Measurements from ENCODE around the gene OPRL1. TPM values are rescaled to one million over a fixed set of nuclear protein-coding genes. Genes with fewer than 3 reads are reported as not detected.
A peak's percentile ranks its signal among the peaks of the same experiment; 100 is the strongest.

The OPRL1 gene
- total RNA-seq, 4 donors from 2014 or later: 0.45 to 0.68 (median 0.52) TPM

DNA sequence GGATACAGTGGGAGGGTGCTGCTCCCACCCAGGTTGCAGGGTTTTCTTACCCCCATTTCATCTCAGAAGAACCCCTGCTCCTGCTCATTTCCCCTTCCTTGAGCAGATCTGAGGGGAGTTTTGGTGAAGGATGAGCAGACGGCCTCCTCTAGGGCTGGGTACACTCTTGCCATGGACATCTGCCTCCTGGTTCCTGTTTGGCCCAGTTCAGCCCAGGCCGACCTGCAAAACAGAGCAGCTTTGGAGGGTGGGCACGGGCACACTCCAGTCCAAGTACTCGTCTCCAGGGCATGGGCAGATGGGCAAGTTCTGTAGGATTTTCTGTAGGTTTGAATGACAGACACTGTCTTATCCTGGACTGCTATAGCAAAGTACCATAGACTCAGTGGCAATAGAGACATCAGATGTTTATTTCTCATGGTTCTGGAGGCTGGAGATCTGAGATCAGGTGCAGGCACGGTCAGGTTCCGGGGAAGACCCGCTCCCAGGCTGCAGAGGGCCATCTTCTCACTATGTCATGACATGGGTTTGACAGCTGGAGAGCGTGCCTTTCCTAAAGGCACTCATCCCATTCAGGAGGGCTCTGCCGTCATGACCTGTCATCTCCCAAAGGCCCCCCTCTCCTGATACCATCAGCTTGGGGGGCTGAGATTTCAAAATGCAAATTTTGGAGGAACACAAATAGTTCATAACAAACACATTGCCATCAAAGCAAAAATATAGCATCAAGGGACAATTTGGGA lies 21.2 kb downstream of the OPRL1 start:
- peaks cover 58% of the 10 kb centered on the region for H3K27me3 ChIP-seq
- H3K36me3 ChIP-seq: no peaks in the 10 kb centered on the region
- DNase-seq (ENCODE audit: low spot score in 2 of 2): no peak
- TF ChIP-seq, protein P1, sequence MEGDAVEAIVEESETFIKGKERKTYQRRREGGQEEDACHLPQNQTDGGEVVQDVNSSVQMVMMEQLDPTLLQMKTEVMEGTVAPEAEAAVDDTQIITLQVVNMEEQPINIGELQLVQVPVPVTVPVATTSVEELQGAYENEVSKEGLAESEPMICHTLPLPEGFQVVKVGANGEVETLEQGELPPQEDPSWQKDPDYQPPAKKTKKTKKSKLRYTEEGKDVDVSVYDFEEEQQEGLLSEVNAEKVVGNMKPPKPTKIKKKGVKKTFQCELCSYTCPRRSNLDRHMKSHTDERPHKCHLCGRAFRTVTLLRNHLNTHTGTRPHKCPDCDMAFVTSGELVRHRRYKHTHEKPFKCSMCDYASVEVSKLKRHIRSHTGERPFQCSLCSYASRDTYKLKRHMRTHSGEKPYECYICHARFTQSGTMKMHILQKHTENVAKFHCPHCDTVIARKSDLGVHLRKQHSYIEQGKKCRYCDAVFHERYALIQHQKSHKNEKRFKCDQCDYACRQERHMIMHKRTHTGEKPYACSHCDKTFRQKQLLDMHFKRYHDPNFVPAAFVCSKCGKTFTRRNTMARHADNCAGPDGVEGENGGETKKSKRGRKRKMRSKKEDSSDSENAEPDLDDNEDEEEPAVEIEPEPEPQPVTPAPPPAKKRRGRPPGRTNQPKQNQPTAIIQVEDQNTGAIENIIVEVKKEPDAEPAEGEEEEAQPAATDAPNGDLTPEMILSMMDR (IDR thresholded peaks at IDR 0.05): no peak
- no peak for TF ChIP-seq POLR2A (IDR thresholded peaks at IDR 0.05)
- TF ChIP-seq EP300 (IDR thresholded peaks at IDR 0.05): no peak
- TF ChIP-seq POLR2AphosphoS5 (IDR thresholded peaks at IDR 0.05): no peak
- H3K4me1 ChIP-seq: peaks cover 14% of the 10 kb centered on the region
- no peak overlapping the region for H3K27ac ChIP-seq
- H3K4me3 ChIP-seq: no peak overlapping the region
- no peaks in the 10 kb centered on the region for H3K9me3 ChIP-seq
- 85% methylated on average over 6 of the region's 9 CpGs for WGBS

DNA sequence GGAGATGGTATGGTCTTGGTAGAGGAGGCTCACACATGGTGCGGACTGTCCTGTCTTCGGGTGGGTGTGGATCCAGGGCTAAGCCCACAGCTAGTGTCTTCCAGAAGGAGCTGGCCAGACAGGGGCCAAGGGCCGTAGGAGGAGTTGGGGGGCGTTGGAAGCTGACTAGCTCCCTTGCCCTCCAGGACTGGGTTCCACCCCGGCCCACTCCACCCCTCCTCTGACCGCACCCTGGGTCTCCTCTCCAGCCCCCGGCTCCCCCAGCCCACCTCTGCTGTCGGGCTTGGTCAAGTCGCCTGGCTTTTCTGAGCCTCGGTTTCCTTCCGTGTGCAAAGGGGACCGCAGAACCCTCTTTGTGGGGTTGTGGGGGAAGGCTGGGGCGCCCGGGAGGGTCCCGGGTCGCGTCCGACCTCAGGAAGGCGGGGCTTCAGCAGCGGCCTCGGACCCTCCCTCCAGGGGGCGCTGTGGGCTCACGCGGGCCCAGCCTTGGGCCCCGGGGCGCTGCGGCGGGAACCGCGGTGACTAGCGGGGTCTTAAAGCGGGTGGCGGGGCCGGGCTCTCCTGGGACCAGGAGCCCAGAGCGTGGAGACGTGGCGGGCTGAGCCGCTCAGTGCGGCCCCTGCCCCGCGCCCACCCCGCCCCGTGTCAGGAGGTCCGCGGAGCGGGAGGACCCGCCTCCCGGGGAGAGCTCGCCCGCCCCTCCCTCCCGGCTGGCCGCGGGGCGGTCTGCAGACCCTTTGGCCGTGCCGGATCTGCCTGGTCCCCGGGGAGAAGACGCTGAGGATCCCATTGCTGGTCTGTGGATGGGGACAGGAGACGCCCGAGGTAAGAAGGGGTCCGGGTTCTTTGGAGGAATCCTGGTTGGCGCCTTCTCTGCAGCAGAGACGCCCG lies 22.1 kb downstream of the OPRL1 start:
- Histone ChIP-seq H3K27ac (no peak overlapping the region), H3K9me3 (no peaks in the 10 kb centered on the region), H3K4me1 (peaks cover 14% of the 10 kb centered on the region), H3K4me3 (peak overlapping the region; percentile 46), H3K27me3 (peaks cover 67% of the 10 kb centered on the region), H3K36me3 (no peaks in the 10 kb centered on the region)
- TF ChIP-seq, protein P1 (IDR thresholded peaks at IDR 0.05): peak; percentile 6 to 76
- no peak for TF ChIP-seq EP300 (IDR thresholded peaks at IDR 0.05)
- 52% methylated on average over 7 of the region's 64 CpGs for WGBS
- DNase-seq (ENCODE audit: low spot score in 2 of 2): no peak

DNA sequence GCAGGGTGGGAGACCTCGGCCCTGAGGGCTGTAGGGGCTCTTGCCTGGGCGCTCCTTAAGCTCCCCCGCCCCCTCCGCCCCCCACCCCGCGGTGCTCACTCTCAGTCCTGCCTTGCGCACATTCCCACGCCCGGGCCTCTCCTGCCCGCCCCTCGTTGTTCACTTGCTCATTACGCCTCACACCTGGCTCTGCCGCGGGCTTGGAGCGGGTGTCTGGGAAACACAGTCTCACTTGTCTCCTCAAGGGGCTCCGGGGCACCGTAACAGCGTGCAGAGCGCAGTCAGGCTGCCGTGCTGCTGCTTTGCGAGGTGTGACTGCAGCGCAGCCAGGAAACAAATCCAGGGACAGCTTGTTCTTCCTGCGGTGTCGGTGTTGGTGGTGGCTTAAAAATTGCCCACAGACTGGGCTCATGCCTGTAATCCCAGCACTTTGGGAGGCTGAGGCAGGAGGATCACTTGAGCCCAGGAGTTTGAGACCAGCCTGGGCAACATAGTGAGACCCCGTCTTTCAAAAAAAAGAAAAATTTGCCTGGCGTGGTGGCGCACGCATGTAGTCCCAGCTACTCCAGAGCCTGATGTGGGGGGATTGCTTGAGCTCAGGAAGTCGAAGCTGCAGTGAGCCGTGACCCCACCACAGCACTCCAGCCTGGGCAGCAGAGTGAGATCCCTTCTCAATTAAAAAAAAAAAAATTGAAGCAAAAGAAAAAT lies 22.9 kb downstream of the OPRL1 start:
- H3K27me3 ChIP-seq: peaks cover 70% of the 10 kb centered on the region
- DNase-seq (ENCODE audit: low spot score in 2 of 2): no peak
- no peaks in the 10 kb centered on the region for H3K36me3 ChIP-seq
- no peak for TF ChIP-seq POLR2A (IDR thresholded peaks at IDR 0.05)
- TF ChIP-seq, protein P1 (IDR thresholded peaks at IDR 0.05): no peak
- no peak for TF ChIP-seq POLR2AphosphoS5 (IDR thresholded peaks at IDR 0.05)
- TF ChIP-seq EP300 (IDR thresholded peaks at IDR 0.05): no peak
- H3K4me3 ChIP-seq: peak overlapping the region; percentile 46
- no peaks in the 10 kb centered on the region for H3K9me3 ChIP-seq
- no peak overlapping the region for H3K27ac ChIP-seq
- 61% methylated on average over 8 of the region's 30 CpGs for WGBS
- peaks cover 14% of the 10 kb centered on the region for H3K4me1 ChIP-seq

DNA sequence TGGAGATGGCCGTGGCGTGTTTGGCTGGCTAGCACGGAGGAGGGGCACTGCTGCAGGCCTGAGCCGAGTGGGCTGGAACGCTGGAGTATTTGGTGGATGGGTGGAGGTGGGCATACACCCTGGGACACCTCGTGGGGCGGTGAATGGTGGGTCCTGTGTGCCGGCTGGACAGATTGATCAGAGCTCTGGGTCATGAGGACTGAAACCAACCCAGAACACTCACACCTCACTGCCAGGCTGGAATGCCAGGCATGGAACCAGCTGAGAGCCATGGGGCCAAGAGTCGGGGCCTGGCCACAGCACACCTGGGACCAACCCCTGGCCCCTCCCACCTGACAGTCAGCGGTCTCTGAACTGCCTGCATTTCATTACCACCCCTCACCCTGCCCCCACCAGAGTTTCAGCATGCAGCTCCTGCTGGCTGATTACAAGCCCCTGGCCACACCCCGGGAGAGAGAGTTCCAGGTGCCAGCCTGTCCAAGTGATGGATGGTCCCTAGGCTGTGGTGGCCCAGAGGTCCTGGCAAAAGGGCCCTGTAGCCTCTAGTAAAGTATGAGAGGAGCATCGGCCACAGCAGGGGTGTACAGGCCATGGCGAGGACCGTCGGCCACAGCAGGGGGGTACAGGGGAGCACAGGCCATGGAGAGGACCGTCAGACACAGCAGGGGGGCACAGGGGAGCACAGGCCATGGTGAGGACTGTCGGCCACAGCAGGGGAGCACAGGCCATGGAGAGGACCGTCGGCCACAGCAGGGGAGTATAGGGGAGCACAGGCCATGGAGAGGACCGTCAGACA lies 24.2 kb downstream of the OPRL1 start:
- Histone ChIP-seq H3K27me3 (peaks cover 75% of the 10 kb centered on the region), H3K4me1 (peaks cover 14% of the 10 kb centered on the region), H3K4me3 (no peak overlapping the region), H3K36me3 (no peaks in the 10 kb centered on the region), H3K27ac (no peak overlapping the region), H3K9me3 (no peaks in the 10 kb centered on the region)
- DNase-seq (ENCODE audit: low spot score in 2 of 2): peak; percentile 47 to 72
- 54% methylated on average over 10 of the region's 20 CpGs for WGBS
- no peak for TF ChIP-seq EP300 (IDR thresholded peaks at IDR 0.05)
- TF ChIP-seq, protein P1 (IDR thresholded peaks at IDR 0.05): no peak
- no peak for TF ChIP-seq POLR2A (IDR thresholded peaks at IDR 0.05)
- no peak for TF ChIP-seq POLR2AphosphoS5 (IDR thresholded peaks at IDR 0.05)

Measured in suprapubic skin (tissue), 4 donors.